ENCODE measurements around the gene MAP2.

Gene MAP2

GRCh38 chr2:209425471-209426071, 1.7 kb downstream of the MAP2 start:
- peak in 1 of 2 experiments; percentile 31 for DNase-seq

- no peak for DNase-seq
Measured at GRCh38 chr2:209426432-209426831, 2.6 kb downstream of the MAP2 start.

GRCh38 chr2:209431701-209432100, 7.9 kb downstream of the MAP2 start:
- DNase-seq: peak in 1 of 2 experiments; percentile 37

GRCh38 chr2:209441541-209441940, 17.7 kb downstream of the MAP2 start:
- no peak for DNase-seq

- DNase-seq: no peak
Measured at GRCh38 chr2:209442939-209443338, 19.1 kb downstream of the MAP2 start.

DNA sequence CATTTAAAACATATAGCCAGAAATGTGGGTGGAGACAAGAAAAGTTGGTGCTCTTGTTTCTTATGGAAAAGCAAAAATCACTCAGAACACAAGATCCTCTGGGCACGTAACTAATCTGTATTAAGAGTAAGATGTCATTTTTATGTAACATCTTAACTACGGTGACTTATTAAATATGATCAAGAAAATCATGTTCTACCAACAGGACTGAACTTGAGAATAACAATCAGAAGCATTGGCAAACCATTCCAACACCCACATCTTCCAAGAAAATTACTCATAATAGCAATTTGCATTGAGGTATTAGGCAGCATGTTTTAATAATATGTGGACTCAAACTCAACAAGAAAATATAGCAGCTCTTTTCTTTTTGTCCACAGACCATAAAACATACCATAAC, 21.6 kb downstream of the MAP2 start:
- DNase-seq: no peak

DNA sequence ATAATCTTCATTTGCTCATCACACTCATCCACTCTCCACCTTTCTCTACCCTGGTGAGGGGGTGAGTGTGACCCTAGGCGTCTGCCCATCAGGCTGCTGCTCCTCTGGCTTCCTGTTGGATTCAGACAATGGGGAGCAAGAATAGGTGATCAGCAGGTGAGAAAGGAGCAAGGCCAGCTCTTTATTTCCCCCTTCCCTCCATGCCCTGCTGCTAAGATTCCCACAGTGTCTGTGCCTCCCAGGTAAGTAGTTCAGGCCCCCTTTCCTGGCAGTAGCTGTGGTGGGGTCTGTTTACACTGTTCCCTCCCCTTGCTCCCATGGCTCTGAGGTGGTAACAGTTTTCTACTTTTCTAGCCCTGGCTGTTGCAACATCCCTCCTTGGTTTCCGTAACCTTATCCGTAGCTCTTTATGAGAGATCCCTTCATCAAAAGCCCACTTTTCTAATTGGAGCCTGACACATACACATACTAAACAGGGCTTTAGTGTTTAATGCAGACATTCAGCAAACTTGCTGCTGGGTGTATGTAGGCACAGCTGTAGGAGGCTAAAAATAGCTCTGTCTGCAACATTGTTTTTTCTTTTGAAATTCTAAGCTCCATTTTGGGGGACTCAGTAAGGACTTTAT, 27.5 kb downstream of the MAP2 start:
- no peak for DNase-seq

DNA sequence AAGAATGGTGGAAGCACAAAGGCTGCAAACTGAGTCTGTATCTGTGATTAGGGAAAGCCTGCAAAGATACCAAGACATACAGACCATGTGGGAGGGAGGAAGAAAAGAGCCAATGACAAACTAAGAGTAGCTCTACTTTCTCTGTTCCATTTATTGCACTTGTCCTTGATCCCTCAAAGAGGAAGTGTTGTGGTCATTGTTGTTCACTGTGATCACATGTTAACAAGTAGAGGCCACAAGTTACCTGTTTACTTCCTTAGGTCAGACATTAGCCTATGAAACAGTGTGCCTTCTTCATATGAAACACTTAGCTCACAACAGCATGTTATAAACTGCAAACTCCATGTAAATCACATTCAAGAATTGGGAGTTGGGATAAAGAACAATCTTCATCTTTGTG, 32.6 kb downstream of the MAP2 start:
- no peak for DNase-seq

DNA sequence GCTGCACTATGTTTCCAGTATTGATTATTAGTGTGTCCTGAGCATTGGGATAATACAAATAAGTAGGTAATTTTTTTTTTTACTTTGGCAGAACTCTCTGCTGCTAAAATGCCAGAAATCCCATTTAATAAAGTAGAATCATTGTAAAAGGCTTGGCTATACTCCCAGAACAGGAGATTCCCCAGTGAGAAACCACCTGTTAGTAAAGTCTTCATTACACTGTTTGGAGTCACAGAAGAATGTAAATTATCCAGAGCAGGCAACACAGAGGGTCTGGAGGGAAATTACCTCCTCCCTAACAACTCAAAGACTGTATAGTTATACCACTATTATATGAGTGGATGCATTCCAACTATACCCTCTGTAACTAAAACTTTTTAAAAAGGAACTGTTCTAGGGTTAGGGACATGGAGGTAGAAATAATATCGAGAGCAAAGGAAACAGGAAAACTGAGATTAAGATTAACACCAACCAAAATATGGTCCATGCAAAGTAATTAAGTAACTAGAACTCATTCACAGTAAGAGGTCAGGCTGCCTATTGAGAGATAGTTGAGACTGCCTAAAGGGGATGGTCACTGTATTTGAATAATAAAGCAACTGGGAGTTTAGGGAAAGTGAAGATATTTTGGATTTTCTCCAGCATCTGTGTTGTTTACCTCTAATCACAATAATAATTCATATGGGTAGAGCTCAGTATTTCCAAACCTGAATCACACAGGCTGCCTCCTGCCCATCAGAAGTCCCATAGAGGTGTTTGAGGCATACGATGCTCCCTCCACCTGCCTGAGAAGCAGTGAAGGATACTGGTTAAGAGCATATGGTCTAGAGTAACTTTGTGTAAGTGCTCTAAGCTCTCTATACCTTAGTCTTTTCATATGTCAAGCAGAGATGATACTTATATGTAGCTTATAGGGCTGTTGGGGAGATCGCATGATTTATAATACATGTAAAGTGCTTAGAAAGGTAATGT, 34.4 kb downstream of the MAP2 start:
- DNase-seq: no peak

GRCh38 chr2:209459359-209459758, 35.5 kb downstream of the MAP2 start:
- no peak for DNase-seq

DNA sequence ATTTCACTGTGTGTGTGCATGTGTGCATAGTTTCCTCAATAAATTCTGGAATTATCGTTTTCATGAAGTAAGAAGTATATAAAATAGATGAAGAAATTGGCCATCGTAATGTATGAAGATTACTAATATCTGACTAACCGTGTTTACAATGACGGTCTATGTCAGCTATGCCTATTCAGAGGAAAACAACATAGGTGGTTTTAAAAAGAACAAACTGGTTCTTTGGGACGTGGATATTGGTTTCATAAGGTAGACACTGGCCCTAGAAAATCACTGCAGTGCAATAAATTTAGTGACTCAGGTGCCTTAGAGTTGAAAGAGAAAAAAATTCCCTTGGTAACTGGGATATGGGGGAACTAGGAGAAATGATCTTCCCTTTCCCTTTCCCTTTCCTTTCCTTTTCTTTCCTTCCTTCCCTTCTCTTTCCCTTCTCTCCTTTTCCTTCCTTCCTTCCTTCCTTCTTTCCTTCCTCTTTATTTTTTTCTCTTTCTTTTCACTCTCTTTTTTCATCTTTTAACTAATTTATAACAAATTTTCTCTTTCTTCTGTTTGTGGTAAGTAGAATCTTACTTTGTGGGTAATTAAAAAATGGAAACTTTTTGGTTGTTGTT, 36.4 kb downstream of the MAP2 start:
- no peak for DNase-seq

DNA sequence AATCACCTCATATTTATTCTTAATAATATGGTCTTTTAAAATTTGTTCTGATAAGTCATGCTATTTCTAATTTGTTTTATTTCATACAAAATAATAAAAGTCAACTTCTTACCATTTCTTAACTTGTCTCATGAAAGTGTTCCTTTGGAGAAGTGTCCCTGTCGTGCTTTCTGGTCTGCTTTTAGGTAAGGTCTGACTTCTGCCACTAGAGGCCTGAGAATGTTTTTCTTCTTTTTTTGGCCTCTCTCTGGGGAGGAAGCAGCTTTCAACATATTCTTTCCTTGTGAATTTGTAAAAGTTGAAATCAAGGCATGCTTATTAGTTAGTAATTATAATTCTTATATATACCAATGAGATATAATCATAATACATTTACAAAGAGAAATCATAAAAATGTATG, 39.4 kb downstream of the MAP2 start:
- DNase-seq: no peak

GRCh38 chr2:209463835-209464234, 40.0 kb downstream of the MAP2 start:
- no peak for DNase-seq

DNA sequence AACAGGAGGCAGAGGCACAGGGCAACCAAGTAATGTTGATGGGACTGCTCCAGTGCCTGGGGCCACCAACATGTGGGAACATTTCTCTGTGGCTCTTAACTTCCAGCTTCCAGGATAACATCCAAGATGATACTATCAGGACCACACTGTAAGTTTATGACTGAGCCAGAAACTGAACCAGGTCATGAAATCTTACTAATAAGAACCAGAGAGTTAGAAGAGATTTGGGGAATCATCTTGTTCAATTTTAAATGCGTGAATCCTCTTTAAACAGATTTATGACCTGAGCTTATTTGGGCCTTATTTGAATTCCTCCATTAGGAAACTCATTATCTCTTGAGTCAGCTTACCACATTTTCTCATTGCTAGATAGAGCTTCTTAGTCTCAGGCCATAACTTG, 45.0 kb downstream of the MAP2 start:
- DNase-seq: no peak

GRCh38 chr2:209469481-209469880, 45.6 kb downstream of the MAP2 start:
- DNase-seq: no peak

- no peak for DNase-seq
Measured at GRCh38 chr2:209470466-209470865, 46.6 kb downstream of the MAP2 start.

DNA sequence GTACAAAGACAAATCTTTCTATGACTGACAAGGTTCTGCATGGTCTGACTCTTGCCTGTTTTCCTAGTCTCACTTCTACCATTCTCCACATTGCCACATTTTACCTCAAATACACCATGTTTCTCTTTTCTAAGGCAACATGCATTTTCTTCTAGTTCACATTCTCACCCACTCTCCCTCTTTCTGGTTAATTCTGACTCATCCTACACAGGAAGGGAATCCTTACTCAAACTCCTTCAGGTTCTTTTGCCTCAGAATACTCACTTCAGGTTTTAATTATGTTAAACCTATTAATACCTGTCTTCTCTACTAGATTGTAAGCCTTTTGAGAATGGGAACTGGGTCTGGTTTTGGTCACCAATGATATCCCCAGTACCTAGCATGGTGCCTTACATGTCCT, 47.2 kb downstream of the MAP2 start:
- DNase-seq: no peak

DNA sequence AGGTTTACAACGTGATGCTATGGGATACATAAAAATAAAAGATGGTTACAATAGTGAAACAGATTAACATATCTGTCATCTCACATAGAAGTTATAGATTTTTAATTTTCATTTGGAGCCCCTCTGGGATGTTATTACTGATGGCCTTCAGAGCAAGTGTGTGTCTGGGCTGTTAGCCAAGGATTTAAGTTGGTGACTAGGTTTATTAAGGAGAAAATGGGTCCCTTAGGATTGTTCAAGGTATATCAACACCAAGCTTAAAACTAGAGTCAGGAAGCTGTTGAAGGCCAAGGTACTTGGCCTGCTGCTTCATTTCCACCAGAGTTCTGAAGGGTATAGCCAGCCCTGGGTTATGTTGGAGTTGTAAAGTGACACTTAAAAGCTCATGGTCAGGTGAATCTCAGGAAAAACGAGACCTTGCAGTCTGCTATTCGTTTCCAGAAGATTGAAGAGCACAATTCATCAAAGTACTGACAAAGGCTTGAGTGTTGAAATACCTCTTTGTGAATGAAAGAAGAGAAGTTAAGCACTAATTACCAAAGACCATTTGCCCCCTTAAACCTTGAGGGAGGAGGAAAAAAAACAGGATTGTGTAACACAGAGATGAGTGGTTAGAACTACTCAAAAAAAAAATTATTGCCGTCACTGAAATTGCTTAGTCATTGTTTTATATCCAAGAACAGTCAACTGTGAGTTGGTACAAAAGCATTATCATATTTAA, 48.4 kb downstream of the MAP2 start:
- peak in 1 of 2 experiments; percentile 15 for DNase-seq

GRCh38 chr2:209472871-209473270, 49.0 kb downstream of the MAP2 start:
- DNase-seq: no peak

- peak; percentile 4 to 65 for DNase-seq
Measured at GRCh38 chr2:209473930-209474419, 50.1 kb downstream of the MAP2 start.

GRCh38 chr2:209474960-209475359, 51.1 kb downstream of the MAP2 start:
- DNase-seq: no peak

All from SW 1271 (cell line).